H1 (cell line): ENCODE measurements around the gene CD63. TPM values are rescaled to one million over a fixed set of nuclear protein-coding genes. Genes with fewer than 3 reads are reported as not detected.

Experiments used
- ASH2L ChIP-seq: fragments of 200-600, 300-600 bp; sonication (generic); IDR thresholded peaks from one replicate; pipeline ENCODE4 v1.7.1; 2017; ENCODE audit warnings: low read length
- GABPA ChIP-seq: IDR thresholded peaks from 2 replicates; pipeline ENCODE4 v1.6.1; 2011; ENCODE audit warnings: mild to moderate bottlenecking, low read length, moderate library complexity, borderline replicate concordance; ENCODE audit not compliant: insufficient read depth
- MAFK ChIP-seq: IDR thresholded peaks from 2 replicates; pipeline ENCODE4 v1.6.1; 2012; ENCODE audit warnings: low read depth, mild to moderate bottlenecking, improper control_type of control experiment, low read length
- SIRT6 ChIP-seq: IDR thresholded peaks from one replicate; pipeline ENCODE4 v1.7.1; 2012; ENCODE audit warnings: low read length, inconsistent platforms
- polyA plus RNA-seq, 7 experiments: library from polyadenylated mRNA; depleted of rRNA in 3 of 7; stranded (reverse) in 5 of 7; unstranded in 2 of 7; fragments of >200 nt in 5 of 7; fragments of 200-250 nt in 2 of 7; gene quantifications; 1 replicate in 5 of 7; 2 replicates in 1 of 7; 4 replicates in 1 of 7; pipeline versions ENCODE4 v1.2.1 to v1.2.3, GENCODE V29; 2011 to 2013; ENCODE audit warnings: missing spikeins in 2 of 7, mixed read lengths in 2 of 7
- total RNA-seq: library from RNA; stranded (reverse); fragmentation: NEBNext Ultra II Directional; extraction: Animal tissue kit (Norgen Biotek cat#: 25700); gene quantifications from 2 replicates; pipeline ENCODE4 v1.2.1, GENCODE V29; 2021

CD63 gene
- total and polyA plus RNA-seq, 2 of the 8 experiments (the other 6 are each of a cell fraction or from before 2014, with no cell fraction given) = 440 to 526 TPM

GRCh38 chr12:55707219-55707671, 21.6 kb downstream of the CD63 start (continued):
- no peak for TF ChIP-seq MAFK
- peak; percentile 0 for TF ChIP-seq ASH2L
- no peak for TF ChIP-seq SIRT6
- no peak for TF ChIP-seq GABPA
